GM12873 (cell line): Measurements from ENCODE around the gene CASQ1.

ENCODE experiments used
- TF ChIP-seq, protein P1 (sequence below): IDR thresholded peaks from 2 replicates; pipeline ENCODE4 v1.5.1; 2012; ENCODE audit warnings: low read depth, mild to moderate bottlenecking, moderate library complexity, low read length, control low read depth; ENCODE audit not compliant: insufficient read depth; ENCODE audit errors: missing control alignments

The CASQ1 gene

DNA sequence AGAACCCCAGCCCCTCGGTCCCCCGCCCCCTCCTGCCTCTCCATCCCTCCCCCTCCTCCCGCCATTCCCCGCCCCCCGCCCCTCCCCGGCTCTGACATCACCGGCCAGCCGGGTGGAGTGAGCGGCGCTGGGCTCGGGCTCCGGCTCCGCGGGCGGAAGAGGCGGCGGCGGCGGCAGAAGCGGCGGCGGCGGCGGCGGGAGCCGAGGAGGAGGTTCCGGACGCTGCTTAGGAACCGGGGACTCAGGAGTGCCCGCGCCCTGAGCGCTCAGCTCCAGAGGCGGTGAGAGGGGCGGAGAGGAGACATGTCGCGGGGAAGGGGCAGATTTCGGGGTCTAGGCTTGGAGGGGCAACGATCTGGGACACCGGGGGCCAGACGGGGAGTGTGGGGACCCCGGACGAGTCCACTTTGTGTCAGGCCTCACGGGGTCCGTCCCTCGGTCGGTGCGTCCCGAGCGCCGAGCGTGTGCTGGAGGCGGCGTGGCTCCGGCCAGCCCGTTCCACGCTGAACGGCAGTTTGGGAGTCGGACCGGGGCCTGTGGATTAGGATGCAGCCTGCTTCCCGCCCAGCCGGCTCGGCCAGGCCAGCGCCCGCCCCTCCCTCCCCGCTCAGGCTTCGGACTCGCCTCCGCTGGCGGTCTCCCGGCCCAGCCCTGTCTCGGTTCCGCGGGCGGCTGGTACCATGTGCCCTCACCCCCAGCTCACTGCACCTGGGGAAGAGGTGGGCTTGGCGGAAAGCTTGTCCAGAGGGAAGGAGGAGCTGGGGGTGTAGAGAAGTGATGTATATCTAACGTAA lies 15.1 kb downstream of the CASQ1 start, which contains the start of gene PEA15:
Gene PEA15 (plus strand): TSS at position 143 of the 794 bp plus-strand sequence. CDS start 6,161 bp downstream, outside the sequence.
- TF ChIP-seq, protein P1, sequence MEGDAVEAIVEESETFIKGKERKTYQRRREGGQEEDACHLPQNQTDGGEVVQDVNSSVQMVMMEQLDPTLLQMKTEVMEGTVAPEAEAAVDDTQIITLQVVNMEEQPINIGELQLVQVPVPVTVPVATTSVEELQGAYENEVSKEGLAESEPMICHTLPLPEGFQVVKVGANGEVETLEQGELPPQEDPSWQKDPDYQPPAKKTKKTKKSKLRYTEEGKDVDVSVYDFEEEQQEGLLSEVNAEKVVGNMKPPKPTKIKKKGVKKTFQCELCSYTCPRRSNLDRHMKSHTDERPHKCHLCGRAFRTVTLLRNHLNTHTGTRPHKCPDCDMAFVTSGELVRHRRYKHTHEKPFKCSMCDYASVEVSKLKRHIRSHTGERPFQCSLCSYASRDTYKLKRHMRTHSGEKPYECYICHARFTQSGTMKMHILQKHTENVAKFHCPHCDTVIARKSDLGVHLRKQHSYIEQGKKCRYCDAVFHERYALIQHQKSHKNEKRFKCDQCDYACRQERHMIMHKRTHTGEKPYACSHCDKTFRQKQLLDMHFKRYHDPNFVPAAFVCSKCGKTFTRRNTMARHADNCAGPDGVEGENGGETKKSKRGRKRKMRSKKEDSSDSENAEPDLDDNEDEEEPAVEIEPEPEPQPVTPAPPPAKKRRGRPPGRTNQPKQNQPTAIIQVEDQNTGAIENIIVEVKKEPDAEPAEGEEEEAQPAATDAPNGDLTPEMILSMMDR = no peak

DNA sequence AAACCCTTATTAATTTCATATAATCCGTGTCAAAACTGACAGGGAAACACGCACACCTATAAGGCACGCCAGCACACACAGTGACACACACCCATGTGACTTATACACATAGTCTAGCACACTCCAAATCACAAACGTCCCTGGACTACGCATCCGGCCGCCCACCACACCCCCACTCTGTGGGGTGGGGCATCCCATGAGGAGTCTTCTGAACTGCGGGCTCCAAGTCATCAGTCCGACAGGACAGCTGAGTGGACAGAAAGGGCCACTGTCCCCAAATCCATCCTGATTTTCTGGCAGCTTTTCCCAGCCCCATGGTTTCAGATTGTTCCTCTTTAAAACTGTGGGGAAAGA lies 15.6 kb downstream of the CASQ1 start:
- TF ChIP-seq, protein P1 = no peak

DNA sequence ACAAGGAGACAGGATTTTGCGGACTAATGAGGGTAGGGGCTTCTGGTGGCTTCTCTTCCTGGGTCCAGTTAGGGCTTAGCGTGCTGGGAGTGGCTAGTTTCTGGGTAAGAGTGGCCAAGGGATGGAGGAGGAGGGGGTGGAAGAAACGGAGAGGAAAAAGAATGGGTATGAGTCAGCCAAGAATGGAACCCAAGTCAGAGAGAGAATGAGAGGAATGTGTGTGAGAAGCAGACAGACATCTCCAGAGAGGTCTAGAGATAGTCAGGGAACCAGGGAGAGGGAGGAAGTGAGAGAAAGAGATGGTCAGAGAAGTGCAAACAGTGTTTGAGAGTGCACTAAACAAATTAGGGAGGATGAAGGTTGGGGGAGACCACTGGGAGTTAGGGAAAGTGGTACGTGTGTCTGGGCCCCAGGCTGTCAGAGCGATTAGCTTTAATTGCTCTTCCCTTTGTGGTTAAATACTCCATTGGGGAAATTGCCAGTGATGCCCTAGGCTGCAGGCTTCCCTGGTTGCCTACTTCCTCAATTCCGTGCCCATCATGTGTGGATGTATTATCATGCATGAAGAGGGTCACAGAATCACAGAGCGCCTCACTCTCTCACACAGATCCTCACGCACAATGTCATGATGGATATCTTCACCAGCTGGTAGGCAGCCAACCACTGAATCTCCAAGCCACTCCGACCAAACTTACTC lies 16.2 kb downstream of the CASQ1 start:
- TF ChIP-seq, protein P1 = no peak

DNA sequence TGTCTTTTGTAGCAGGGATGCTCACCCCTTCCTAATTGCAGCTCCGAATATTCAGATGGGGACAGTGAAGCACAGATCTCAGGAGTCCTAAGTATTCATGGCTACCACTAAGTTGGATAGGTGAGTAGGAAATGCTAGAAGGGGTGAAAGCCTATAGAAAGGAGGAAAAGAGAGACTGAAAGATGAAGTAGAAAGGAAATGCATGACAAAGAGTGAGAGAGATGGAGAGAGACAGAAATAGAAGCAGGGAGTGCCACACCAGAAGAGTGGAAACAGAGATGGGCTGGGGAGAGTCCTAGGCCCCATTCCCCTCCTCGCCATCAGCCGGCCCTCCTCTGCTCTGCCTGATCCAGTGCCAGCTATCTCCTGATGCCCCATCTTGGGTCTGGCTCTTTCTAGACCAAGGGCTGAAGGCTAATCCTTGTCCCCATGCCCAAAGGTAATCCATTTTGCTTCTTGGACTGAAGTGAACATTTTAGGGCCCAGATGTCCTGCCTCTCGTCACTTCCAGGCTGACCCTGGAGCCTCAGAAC lies 16.8 kb downstream of the CASQ1 start:
- TF ChIP-seq, protein P1 = no peak

DNA sequence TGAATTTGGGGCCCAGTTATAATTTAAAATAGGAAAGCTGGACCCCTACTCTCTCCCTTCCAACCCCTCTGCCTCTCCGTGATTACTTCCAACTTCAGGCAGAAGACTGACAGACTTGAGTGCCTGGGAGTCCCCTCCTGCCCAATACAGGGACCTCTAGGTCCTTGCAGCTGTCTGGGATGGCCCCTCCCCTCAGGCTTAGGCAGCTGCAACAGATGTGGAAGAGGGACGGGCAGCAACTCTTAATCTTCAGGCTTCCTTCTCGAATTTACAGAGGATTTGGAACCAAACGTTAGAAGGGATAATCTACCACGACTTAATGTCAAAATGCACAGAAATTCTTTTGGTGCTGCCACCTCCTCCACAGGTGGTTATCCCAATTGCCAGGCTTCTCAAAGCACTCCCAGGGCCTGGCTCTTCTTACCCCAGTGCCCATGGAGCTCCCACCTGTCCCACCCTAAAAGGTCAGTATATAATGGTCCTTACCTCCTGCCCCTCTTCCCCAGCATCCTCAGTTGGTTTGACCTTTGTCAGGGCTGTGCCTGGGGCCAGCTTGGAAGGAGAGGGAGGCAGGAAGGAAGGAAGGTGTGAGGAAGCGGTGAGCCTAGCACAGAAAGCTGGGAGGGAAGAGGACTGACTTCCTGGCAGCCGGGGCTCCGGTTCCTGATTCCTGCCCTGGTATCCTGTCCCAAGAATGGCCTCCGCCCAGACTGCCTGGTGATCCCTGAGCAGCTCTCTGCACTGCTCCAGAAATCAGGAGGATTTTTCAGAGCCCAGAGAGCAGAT lies 17.6 kb downstream of the CASQ1 start:
- TF ChIP-seq, protein P1 = no peak

DNA sequence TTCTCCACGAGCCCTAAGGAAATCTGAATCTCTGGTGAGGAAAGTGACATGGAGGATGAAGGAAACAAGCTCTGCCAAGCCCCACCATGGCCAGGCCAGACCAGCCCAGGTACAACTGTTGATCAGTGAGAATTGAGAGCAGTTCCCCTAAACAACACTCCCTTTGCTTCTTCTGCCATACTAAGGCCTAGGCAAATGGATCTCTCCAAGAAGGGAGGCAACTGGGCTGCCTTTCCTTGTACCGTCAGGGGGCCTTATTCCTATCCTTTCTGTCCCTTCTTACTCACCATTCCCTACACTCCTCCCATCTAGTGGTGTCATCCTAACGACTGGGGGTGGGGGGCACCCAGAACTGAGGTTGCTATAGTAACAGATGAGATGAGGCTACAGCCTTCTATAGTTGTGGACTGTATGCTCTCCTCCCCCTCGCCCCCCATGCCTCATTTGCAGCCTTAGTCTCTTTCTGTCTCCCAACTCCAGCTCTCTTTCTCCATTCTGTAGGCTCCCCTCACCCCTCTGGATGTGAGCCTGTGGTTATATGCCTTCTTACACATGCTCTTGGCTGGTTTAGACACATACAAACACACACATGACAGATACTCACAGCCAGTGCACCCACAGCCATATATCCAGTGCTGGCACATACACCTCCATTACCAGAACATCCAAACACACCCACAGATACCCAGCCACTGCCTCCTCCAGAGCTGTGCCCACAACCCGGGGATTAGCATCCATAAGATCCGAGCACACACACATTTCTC lies 18.4 kb downstream of the CASQ1 start:
- TF ChIP-seq, protein P1 = no peak
